Ovary (tissue), 3 donors: ENCODE results near the gene KCNJ6.

Experiments used
- POLR2A ChIP-seq: fragments of 450-650 bp; IDR thresholded peaks from one replicate; pipeline ENCODE4 v1.6.1; 2017; ENCODE audit warnings: antibody characterized with exemption, mild to moderate bottlenecking, moderate library complexity
- TF ChIP-seq, protein P1 (sequence below), 3 donors: fragments of 450-650 bp in 2 of 3; fragments of 200-600 bp in 1 of 3; IDR thresholded peaks; one replicate each; pipeline versions ENCODE4 v1.5.1 to v1.8.0; 2016 to 2022; ENCODE audit warnings: antibody characterized with exemption in 3 of 3, mild to moderate bottlenecking in 1 of 3
- donor health status: DM: no; HTN: no; CAD: no.

DNA sequence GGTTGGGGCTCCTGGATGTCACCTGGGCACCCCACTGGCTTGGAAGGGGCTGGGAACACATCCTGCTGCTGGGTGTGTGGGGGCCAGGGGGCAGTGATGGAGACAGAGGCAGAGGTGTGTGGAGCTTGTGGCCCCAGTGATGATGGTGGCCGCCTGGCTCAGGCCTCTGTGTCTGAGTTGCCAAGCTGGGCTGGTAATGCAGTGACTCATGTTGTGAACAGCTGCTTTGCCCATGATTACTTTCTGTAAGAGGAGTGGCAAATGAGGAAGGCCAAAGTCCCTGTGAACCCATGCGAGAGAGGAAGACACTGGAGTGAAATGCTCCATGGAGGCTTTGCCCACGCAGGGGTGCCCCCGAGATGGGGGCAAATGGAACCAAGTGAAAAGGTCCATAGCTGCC is 86.8 kb downstream of the KCNJ6 start:
- TF ChIP-seq, protein P1, sequence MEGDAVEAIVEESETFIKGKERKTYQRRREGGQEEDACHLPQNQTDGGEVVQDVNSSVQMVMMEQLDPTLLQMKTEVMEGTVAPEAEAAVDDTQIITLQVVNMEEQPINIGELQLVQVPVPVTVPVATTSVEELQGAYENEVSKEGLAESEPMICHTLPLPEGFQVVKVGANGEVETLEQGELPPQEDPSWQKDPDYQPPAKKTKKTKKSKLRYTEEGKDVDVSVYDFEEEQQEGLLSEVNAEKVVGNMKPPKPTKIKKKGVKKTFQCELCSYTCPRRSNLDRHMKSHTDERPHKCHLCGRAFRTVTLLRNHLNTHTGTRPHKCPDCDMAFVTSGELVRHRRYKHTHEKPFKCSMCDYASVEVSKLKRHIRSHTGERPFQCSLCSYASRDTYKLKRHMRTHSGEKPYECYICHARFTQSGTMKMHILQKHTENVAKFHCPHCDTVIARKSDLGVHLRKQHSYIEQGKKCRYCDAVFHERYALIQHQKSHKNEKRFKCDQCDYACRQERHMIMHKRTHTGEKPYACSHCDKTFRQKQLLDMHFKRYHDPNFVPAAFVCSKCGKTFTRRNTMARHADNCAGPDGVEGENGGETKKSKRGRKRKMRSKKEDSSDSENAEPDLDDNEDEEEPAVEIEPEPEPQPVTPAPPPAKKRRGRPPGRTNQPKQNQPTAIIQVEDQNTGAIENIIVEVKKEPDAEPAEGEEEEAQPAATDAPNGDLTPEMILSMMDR (IDR thresholded peaks at IDR 0.05): no peak
- TF ChIP-seq POLR2A: no peak
